Neural cell (in vitro differentiated cells): ENCODE measurements around the gene PCNX4.

ENCODE experiments used
- CTCF ChIP-seq: fragments of 450-650 bp; IDR thresholded peaks from 2 replicates; pipeline ENCODE4 v1.5.1; 2014; ENCODE audit warnings: antibody characterized with exemption, mild to moderate bottlenecking, moderate library complexity; ENCODE audit not compliant: poor library complexity, severe bottlenecking
- REST ChIP-seq: IDR thresholded peaks from 2 replicates; pipeline ENCODE4 v1.6.1; 2012; ENCODE audit warnings: borderline replicate concordance

- TF ChIP-seq CTCF, result no peak
- TF ChIP-seq REST, result no peak
Measured at GRCh38 chr14:60164404-60164711, 72.6 kb downstream of the PCNX4 start.
